Loucy (cell line): ENCODE data around the gene WWOX.

ENCODE experiments used
- H2AFZ ChIP-seq: fragments of 200-600 bp; sonication (generic); 2 replicates; pipeline ENCODE4 v1.6.0; 2016; ENCODE audit warnings: antibody characterized with exemption, mild to moderate bottlenecking, low read length, moderate library complexity
- H3F3A ChIP-seq: fragments of 200-600 bp; 2 replicates; pipeline ENCODE4 v1.6.0; 2016; ENCODE audit warnings: antibody characterized with exemption, low read depth, mild to moderate bottlenecking
- H3K27me3 ChIP-seq: fragments of 200-600 bp; sonication (generic); 2 replicates; pipeline ENCODE4 v1.6.1; 2014; ENCODE audit warnings: low read length, mild to moderate bottlenecking; ENCODE audit not compliant: insufficient read depth, poor library complexity, severe bottlenecking
- H3K36me3 ChIP-seq: fragments of 200-600 bp; sonication (generic); 2 replicates; pipeline ENCODE4 v1.6.1; 2016; ENCODE audit warnings: low read length; ENCODE audit not compliant: insufficient read depth
- H3K4me1 ChIP-seq: fragments of 200-600 bp; sonication (generic); 2 replicates; pipeline ENCODE4 v1.5.1; 2014; ENCODE audit warnings: low read length, mild to moderate bottlenecking; ENCODE audit not compliant: insufficient read depth, poor library complexity, severe bottlenecking
- H3K4me2 ChIP-seq: fragments of 200-600 bp; sonication (generic); 2 replicates; pipeline ENCODE4 v1.6.0; 2014; ENCODE audit warnings: antibody characterized with exemption, low read length, low read depth, mild to moderate bottlenecking; ENCODE audit not compliant: poor library complexity, severe bottlenecking
- H3K4me3 ChIP-seq: fragments of 200-600 bp; sonication (generic); 2 replicates; pipeline ENCODE4 v1.5.1; 2014; ENCODE audit warnings: low read length, mild to moderate bottlenecking, mixed read lengths; ENCODE audit not compliant: poor library complexity, severe bottlenecking
- H3K79me2 ChIP-seq: fragments of 200-600 bp; sonication (generic); 2 replicates; pipeline ENCODE4 v1.6.1; 2014; ENCODE audit warnings: low read length; ENCODE audit not compliant: insufficient read depth
- H3K9ac ChIP-seq: fragments of 200-600 bp; sonication (generic); 2 replicates; pipeline ENCODE4 v1.6.0; 2014; ENCODE audit warnings: mild to moderate bottlenecking, low read depth, low read length, moderate library complexity; ENCODE audit not compliant: poor library complexity, severe bottlenecking
- H3K9me2 ChIP-seq: fragments of 200-600 bp; sonication (generic); replicated peaks from 2 replicates; pipeline ENCODE4 v1.6.1; 2016; ENCODE audit warnings: low read depth, low read length, mixed read lengths
- H3K9me3 ChIP-seq: fragments of 200-600 bp; sonication (generic); 2 replicates; pipeline ENCODE4 v1.6.1; 2014; ENCODE audit warnings: mild to moderate bottlenecking, antibody characterized with exemption, low read length, low read depth; ENCODE audit not compliant: insufficient read depth
- H4K20me1 ChIP-seq: fragments of 200-600 bp; sonication (generic); 2 replicates; pipeline ENCODE4 v1.6.0; 2014; ENCODE audit warnings: antibody characterized with exemption, low read length, mild to moderate bottlenecking; ENCODE audit not compliant: insufficient read depth, poor library complexity, severe bottlenecking
- CTCF ChIP-seq: fragments of 200-600 bp; sonication (generic); conservative IDR thresholded peaks from 2 replicates; pipeline ENCODE4 v1.5.1; 2014; ENCODE audit warnings: mild to moderate bottlenecking, antibody characterized with exemption, low read length
- EZH2phosphoT487 ChIP-seq: fragments of 200-600 bp; IDR thresholded peaks from 2 replicates; pipeline ENCODE4 v1.6.1; 2018; ENCODE audit warnings: antibody characterized with exemption, mild to moderate bottlenecking, moderate library complexity, borderline replicate concordance

WWOX gene

GRCh38 chr16:78996790-78997189, 897.3 kb downstream of the WWOX start:
- Histone ChIP-seq H3K9me3 (no peaks in the 10 kb centered on the region), H3K27me3 (no peaks in the 10 kb centered on the region), H2AFZ (no peak overlapping the region), H3K4me3 (no peak overlapping the region), H3K9me2 (no peaks in the 10 kb centered on the region), H4K20me1 (no peaks in the 10 kb centered on the region), H3K4me2 (no peak overlapping the region), H3K9ac (no peak overlapping the region), H3K4me1 (no peaks in the 10 kb centered on the region), H3K36me3 (no peaks in the 10 kb centered on the region), H3F3A (no peaks in the 10 kb centered on the region), H3K79me2 (no peaks in the 10 kb centered on the region)
- TF ChIP-seq EZH2phosphoT487 (no peak), CTCF (no peak)

GRCh38 chr16:78998879-78999278, 899.4 kb downstream of the WWOX start:
- no peak overlapping the region for H3K9ac ChIP-seq
- no peak overlapping the region for H2AFZ ChIP-seq
- H3K9me3 ChIP-seq: no peaks in the 10 kb centered on the region
- no peaks in the 10 kb centered on the region for H3K4me1 ChIP-seq
- TF ChIP-seq CTCF (no peak), EZH2phosphoT487 (no peak)
- no peaks in the 10 kb centered on the region for H3F3A ChIP-seq
- no peak overlapping the region for H3K4me3 ChIP-seq
- no peaks in the 10 kb centered on the region for H3K79me2 ChIP-seq
- H3K36me3 ChIP-seq: no peaks in the 10 kb centered on the region
- no peaks in the 10 kb centered on the region for H4K20me1 ChIP-seq
- H3K4me2 ChIP-seq: no peak overlapping the region
- H3K9me2 ChIP-seq: no peaks in the 10 kb centered on the region
- H3K27me3 ChIP-seq: no peaks in the 10 kb centered on the region

GRCh38 chr16:79001156-79001967, 901.9 kb downstream of the WWOX start:
- Histone ChIP-seq H3K27me3 (no peaks in the 10 kb centered on the region), H3K9ac (no peak overlapping the region), H3F3A (no peaks in the 10 kb centered on the region), H3K9me2 (no peaks in the 10 kb centered on the region), H3K4me3 (no peak overlapping the region), H3K79me2 (no peaks in the 10 kb centered on the region), H3K4me2 (no peak overlapping the region), H3K9me3 (no peaks in the 10 kb centered on the region), H3K4me1 (no peaks in the 10 kb centered on the region), H4K20me1 (no peaks in the 10 kb centered on the region), H2AFZ (no peak overlapping the region), H3K36me3 (no peaks in the 10 kb centered on the region)
- no peak for TF ChIP-seq CTCF
- TF ChIP-seq EZH2phosphoT487: no peak
